ENCODE measurements around the gene GCN1.

- TF ChIP-seq CTCF (conservative IDR thresholded peaks at IDR 0.05), result peak; percentile 91
- TF ChIP-seq ZFX (IDR thresholded peaks at IDR 0.05), result no peak
Observed at GRCh38 chr12:120228291-120229070, 34.0 kb upstream of the GCN1 start.

Data from C4-2B (cell line).